SK-N-SH (cell line): ENCODE measurements around the gene DPEP2NB. TPM values are rescaled to one million over a fixed set of nuclear protein-coding genes. Genes with fewer than 3 reads are reported as not detected.

Experiments used
- CTCF ChIA-PET: fragments of 300-600, 350-600 bp; formaldehyde crosslinking; extraction: SDS; loops from one replicate; lab custom pipeline; 2021; lab: Yijun Ruan, JAX
- POLR2A ChIA-PET: fragments of 350-600 bp; sonication (Branson Sonifier 250); formaldehyde crosslinking; extraction: SDS; loops from one replicate; lab custom pipeline; 2020; ENCODE audit warnings: antibody characterized with exemption, inconsistent platforms; lab: Yijun Ruan, JAX
- DNase-seq: peaks from one replicate; pipeline ENCODE4 v3.0.0; 2012
- H2AFZ ChIP-seq: fragments of 200-600 bp; sonication (generic); 2 replicates; pipeline ENCODE4 v1.8.1; 2016; ENCODE audit warnings: antibody characterized with exemption, mild to moderate bottlenecking, low read depth
- H3F3A ChIP-seq: fragments of 200-600 bp; sonication (generic); replicated peaks from 2 replicates; pipeline ENCODE3; 2016; ENCODE audit warnings: antibody characterized with exemption, mild to moderate bottlenecking; ENCODE audit not compliant: insufficient read depth
- H3K27ac ChIP-seq, 2 experiments: fragments of 200-500 bp in 1 of 2; fragments of 200-600 bp in 1 of 2; sonication (Bioruptor generic) in 1 of 2; sonication (generic), shearing (Covaris generic) in 1 of 2; 2 replicates each; pipeline versions ENCODE4 v1.5.1 to v1.6.1; 2014 to 2016; ENCODE audit warnings: low read depth in 2 of 2, inconsistent platforms in 1 of 2, low read length in 1 of 2, mild to moderate bottlenecking in 1 of 2, mixed read lengths in 1 of 2
- H3K27me3 ChIP-seq: fragments of 200-600 bp; sonication (generic), shearing (Covaris generic); 2 replicates; pipeline ENCODE4 v1.6.1; 2016; ENCODE audit warnings: mixed run types; ENCODE audit not compliant: insufficient read depth
- H3K36me3 ChIP-seq, 2 experiments: fragments of 200-500 bp in 1 of 2; fragments of 200-600 bp in 1 of 2; sonication (Bioruptor generic) in 1 of 2; sonication (generic) in 1 of 2; replicated peaks in 1 of 2; 2 replicates each; pipeline versions ENCODE3 to v1.5.1; 2014 to 2016; ENCODE audit warnings: low read length in 1 of 2, mild to moderate bottlenecking in 1 of 2; ENCODE audit not compliant: insufficient read depth in 2 of 2, control insufficient read depth in 1 of 2
- H3K4me1 ChIP-seq, 2 experiments: fragments of 200-500 bp in 1 of 2; fragments of 200-600 bp in 1 of 2; sonication (Bioruptor generic) in 1 of 2; sonication (generic), shearing (Covaris generic) in 1 of 2; 2 replicates each; pipeline versions ENCODE4 v1.5.1 to v1.6.1; 2014 to 2016; ENCODE audit warnings: low read depth in 1 of 2, low read length in 1 of 2, mixed run types in 1 of 2; ENCODE audit not compliant: insufficient read depth in 2 of 2, control insufficient read depth in 1 of 2
- H3K4me2 ChIP-seq: fragments of 200-600 bp; sonication (generic), shearing (Covaris generic); 2 replicates; pipeline ENCODE4 v1.6.1; 2017; ENCODE audit warnings: mixed run types
- H3K4me3 ChIP-seq, 2 experiments: fragments of 200-500 bp in 1 of 2; fragments of 200-600 bp in 1 of 2; sonication (Bioruptor generic) in 1 of 2; sonication (generic), shearing (Covaris generic) in 1 of 2; 2 replicates each; pipeline versions ENCODE4 v1.5.1 to v1.8.1; 2014 to 2016; ENCODE audit warnings: low read depth in 2 of 2, inconsistent platforms in 1 of 2, low read length in 1 of 2, mild to moderate bottlenecking in 1 of 2, mixed read lengths in 1 of 2, moderate library complexity in 1 of 2
- H3K79me2 ChIP-seq: fragments of 200-600 bp; sonication (generic); 2 replicates; pipeline ENCODE4 v1.8.1; 2017; ENCODE audit warnings: mild to moderate bottlenecking; ENCODE audit not compliant: insufficient read depth
- H3K9ac ChIP-seq: fragments of 200-600 bp; sonication (generic); 2 replicates; pipeline ENCODE4 v1.6.1; 2017; ENCODE audit warnings: mixed run types
- H3K9me2 ChIP-seq: fragments of 200-600 bp; sonication (generic); 2 replicates; pipeline ENCODE4 v1.6.1; 2017; ENCODE audit warnings: mixed run types
- H3K9me3 ChIP-seq: fragments of 200-600 bp; sonication (generic); 2 replicates; pipeline ENCODE4 v1.6.1; 2017; ENCODE audit warnings: mixed run types, mild to moderate bottlenecking, moderate library complexity
- H4K20me1 ChIP-seq: fragments of 200-600 bp; sonication (generic); 2 replicates; pipeline ENCODE4 v1.6.1; 2017; ENCODE audit warnings: mild to moderate bottlenecking, mixed run types; ENCODE audit not compliant: insufficient read depth
- FOXJ3 ChIP-seq: sonication (generic); formaldehyde crosslinking; IDR thresholded peaks from 2 replicates; pipeline ENCODE4 v1.5.1; 2020; ENCODE audit warnings: mild to moderate bottlenecking, missing genetic modification reagents
- FOXM1 ChIP-seq: IDR thresholded peaks from 2 replicates; pipeline ENCODE4 v1.4.0; 2012; ENCODE audit warnings: low read depth, mild to moderate bottlenecking
- JUND ChIP-seq: IDR thresholded peaks from 2 replicates; pipeline ENCODE4 v1.4.0; 2012
- MEF2A ChIP-seq: IDR thresholded peaks from 2 replicates; pipeline ENCODE4 v1.4.0; 2012; ENCODE audit warnings: low read depth, borderline replicate concordance
- NRF1 ChIP-seq: IDR thresholded peaks from 2 replicates; pipeline ENCODE4 v1.6.1; 2012; ENCODE audit warnings: low read depth, mild to moderate bottlenecking, low read length
- WGBS: methylation state at CpG from one replicate; pipeline ENCODE4 v1.1.6; 2017; ENCODE audit warnings: low lambda C conversion rate; 5-methylcytosine and 5-hydroxymethylcytosine counted together
- polyA plus RNA-seq, 3 experiments: library from polyadenylated mRNA; depleted of rRNA; stranded (reverse); fragments of >200 nt; gene quantifications; 2 replicates each; pipeline ENCODE4 v1.2.3, GENCODE V29; 2012
- TF ChIP-seq, protein P1 (sequence below): IDR thresholded peaks from 2 replicates; pipeline ENCODE4; 2012
- TF ChIP-seq, protein P2 (sequence below): fragments of 150-350 bp; IDR thresholded peaks from 2 replicates; pipeline ENCODE4 v1.6.1; 2016; ENCODE audit warnings: mild to moderate bottlenecking, low read depth, low read length
- TF ChIP-seq, protein P3 (sequence below): IDR thresholded peaks from 2 replicates; pipeline ENCODE4 v1.6.1; 2012; ENCODE audit warnings: mild to moderate bottlenecking, low read depth, low read length, moderate library complexity
- TF ChIP-seq, protein P4 (sequence below): IDR thresholded peaks from 2 replicates; pipeline ENCODE4 v1.4.0; 2012; ENCODE audit warnings: low read depth, borderline replicate concordance
- TF ChIP-seq, protein P5 (sequence below): fragments of 150-350 bp; IDR thresholded peaks from 2 replicates; pipeline ENCODE4 v1.6.1; 2017; ENCODE audit warnings: antibody characterized with exemption, low read length, low read depth, borderline replicate concordance
- TF ChIP-seq, protein P6 (sequence below): IDR thresholded peaks from 2 replicates; pipeline ENCODE4 v1.4.0; 2012; ENCODE audit warnings: low read depth, borderline replicate concordance

Gene DPEP2NB
- polyA plus RNA-seq, 1 of the 3 experiments (the other 2 are of a cell fraction), result not detected

DNA sequence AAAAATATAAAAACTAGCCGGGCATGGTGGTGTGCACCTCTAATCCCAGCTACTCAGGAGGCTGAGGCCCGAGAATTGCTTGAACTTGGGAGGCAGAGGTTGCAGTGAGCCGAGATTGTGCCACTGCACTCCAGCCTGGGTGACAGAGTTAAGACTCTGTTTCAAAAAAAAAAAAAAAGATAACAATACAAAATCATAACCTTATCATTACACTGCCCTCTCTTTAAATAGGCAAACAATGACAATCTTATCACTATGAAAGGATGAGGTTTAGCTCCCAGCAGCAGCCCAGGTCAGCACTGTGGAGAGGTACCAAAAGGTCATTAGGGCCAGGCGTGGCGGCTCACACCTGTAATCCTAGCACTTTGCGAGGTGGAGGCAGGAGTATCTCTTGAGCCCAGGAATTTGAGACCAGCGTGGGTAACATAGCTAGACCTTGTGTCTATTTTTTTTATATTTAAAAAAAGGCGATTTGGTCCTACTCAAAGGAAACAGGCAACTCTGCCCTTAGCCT is 3.5 kb upstream of the DPEP2NB start:
- H3K27ac ChIP-seq, result no peak overlapping the region
- H3F3A ChIP-seq, result no peaks in the 10 kb centered on the region
- no peak overlapping the region for H2AFZ ChIP-seq
- peaks cover 32% of the 10 kb centered on the region for H3K79me2 ChIP-seq
- no peak for DNase-seq
- 75% methylated on average over 8 of the region's 8 CpGs for WGBS
- H3K27me3 ChIP-seq, result no peaks in the 10 kb centered on the region
- ChIA-PET CTCF (no interaction called here), POLR2A (no interaction called here)
- H3K36me3 ChIP-seq, result peaks cover 6% of the 10 kb centered on the region in 2 experiments
- H4K20me1 ChIP-seq, result no peaks in the 10 kb centered on the region
- peaks cover 7 to 12% of the 10 kb centered on the region in 2 experiments; a peak in 2 of 4 replicates for H3K4me1 ChIP-seq
- TF ChIP-seq, protein P1, sequence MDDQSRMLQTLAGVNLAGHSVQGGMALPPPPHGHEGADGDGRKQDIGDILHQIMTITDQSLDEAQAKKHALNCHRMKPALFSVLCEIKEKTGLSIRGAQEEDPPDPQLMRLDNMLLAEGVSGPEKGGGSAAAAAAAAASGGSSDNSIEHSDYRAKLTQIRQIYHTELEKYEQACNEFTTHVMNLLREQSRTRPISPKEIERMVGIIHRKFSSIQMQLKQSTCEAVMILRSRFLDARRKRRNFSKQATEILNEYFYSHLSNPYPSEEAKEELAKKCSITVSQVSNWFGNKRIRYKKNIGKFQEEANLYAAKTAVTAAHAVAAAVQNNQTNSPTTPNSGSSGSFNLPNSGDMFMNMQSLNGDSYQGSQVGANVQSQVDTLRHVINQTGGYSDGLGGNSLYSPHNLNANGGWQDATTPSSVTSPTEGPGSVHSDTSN, result no peak
- TF ChIP-seq, protein P2, sequence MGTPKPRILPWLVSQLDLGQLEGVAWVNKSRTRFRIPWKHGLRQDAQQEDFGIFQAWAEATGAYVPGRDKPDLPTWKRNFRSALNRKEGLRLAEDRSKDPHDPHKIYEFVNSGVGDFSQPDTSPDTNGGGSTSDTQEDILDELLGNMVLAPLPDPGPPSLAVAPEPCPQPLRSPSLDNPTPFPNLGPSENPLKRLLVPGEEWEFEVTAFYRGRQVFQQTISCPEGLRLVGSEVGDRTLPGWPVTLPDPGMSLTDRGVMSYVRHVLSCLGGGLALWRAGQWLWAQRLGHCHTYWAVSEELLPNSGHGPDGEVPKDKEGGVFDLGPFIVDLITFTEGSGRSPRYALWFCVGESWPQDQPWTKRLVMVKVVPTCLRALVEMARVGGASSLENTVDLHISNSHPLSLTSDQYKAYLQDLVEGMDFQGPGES, result no peak
- no peak overlapping the region for H3K4me3 ChIP-seq
- H3K9ac ChIP-seq, result no peak overlapping the region
- no peaks in the 10 kb centered on the region for H3K9me2 ChIP-seq
- no peak overlapping the region for H3K4me2 ChIP-seq
- no peaks in the 10 kb centered on the region for H3K9me3 ChIP-seq

DNA sequence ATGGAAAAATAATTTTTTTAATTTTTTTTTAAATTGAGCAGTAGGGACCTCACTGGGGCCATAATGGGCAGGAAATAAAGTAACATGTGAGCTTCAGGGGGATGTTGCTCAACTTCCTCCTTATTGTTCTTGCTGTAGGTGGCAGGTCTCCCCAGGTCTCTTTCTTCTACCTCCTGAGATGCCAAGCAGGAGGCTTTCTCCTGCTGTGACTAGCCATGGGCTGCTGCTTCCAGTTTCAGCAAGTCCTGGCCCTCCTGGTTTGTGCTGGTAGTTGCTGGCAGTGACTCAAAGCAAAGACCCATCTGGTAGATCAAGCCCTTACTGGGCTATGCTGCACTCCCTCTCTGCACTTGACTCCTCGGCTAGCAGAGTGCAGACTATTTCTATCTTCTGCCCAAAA is 2.3 kb downstream of the DPEP2NB start:
- Histone ChIP-seq H2AFZ (no peak overlapping the region), H3K4me1 (no peaks in the 10 kb centered on the region), H3K79me2 (no peaks in the 10 kb centered on the region), H3F3A (no peaks in the 10 kb centered on the region), H3K9me2 (no peaks in the 10 kb centered on the region), H3K36me3 (no peaks in the 10 kb centered on the region), H3K27ac (no peak overlapping the region), H3K27me3 (no peaks in the 10 kb centered on the region), H3K4me2 (no peak overlapping the region), H3K4me3 (no peak overlapping the region), H3K9ac (no peak overlapping the region), H4K20me1 (no peaks in the 10 kb centered on the region), H3K9me3 (no peaks in the 10 kb centered on the region)
- CTCF ChIA-PET, result interaction anchor here (0.9 to 1.3 kb wide), 2 partner anchors 197 to 215 kb away, joined by 3 to 4 read pairs; no protein-coding TSS in a partner anchor
- no peak for DNase-seq
- TF ChIP-seq, protein P3, sequence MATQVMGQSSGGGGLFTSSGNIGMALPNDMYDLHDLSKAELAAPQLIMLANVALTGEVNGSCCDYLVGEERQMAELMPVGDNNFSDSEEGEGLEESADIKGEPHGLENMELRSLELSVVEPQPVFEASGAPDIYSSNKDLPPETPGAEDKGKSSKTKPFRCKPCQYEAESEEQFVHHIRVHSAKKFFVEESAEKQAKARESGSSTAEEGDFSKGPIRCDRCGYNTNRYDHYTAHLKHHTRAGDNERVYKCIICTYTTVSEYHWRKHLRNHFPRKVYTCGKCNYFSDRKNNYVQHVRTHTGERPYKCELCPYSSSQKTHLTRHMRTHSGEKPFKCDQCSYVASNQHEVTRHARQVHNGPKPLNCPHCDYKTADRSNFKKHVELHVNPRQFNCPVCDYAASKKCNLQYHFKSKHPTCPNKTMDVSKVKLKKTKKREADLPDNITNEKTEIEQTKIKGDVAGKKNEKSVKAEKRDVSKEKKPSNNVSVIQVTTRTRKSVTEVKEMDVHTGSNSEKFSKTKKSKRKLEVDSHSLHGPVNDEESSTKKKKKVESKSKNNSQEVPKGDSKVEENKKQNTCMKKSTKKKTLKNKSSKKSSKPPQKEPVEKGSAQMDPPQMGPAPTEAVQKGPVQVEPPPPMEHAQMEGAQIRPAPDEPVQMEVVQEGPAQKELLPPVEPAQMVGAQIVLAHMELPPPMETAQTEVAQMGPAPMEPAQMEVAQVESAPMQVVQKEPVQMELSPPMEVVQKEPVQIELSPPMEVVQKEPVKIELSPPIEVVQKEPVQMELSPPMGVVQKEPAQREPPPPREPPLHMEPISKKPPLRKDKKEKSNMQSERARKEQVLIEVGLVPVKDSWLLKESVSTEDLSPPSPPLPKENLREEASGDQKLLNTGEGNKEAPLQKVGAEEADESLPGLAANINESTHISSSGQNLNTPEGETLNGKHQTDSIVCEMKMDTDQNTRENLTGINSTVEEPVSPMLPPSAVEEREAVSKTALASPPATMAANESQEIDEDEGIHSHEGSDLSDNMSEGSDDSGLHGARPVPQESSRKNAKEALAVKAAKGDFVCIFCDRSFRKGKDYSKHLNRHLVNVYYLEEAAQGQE, result no peak
- TF ChIP-seq, protein P4, sequence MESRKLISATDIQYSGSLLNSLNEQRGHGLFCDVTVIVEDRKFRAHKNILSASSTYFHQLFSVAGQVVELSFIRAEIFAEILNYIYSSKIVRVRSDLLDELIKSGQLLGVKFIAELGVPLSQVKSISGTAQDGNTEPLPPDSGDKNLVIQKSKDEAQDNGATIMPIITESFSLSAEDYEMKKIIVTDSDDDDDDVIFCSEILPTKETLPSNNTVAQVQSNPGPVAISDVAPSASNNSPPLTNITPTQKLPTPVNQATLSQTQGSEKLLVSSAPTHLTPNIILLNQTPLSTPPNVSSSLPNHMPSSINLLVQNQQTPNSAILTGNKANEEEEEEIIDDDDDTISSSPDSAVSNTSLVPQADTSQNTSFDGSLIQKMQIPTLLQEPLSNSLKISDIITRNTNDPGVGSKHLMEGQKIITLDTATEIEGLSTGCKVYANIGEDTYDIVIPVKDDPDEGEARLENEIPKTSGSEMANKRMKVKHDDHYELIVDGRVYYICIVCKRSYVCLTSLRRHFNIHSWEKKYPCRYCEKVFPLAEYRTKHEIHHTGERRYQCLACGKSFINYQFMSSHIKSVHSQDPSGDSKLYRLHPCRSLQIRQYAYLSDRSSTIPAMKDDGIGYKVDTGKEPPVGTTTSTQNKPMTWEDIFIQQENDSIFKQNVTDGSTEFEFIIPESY, result no peak
- TF ChIP-seq JUND (no peak), MEF2A (no peak), FOXM1 (no peak), FOXJ3 (CRISPR knock-in tag) (no peak), NRF1 (no peak)
- TF ChIP-seq, protein P5, sequence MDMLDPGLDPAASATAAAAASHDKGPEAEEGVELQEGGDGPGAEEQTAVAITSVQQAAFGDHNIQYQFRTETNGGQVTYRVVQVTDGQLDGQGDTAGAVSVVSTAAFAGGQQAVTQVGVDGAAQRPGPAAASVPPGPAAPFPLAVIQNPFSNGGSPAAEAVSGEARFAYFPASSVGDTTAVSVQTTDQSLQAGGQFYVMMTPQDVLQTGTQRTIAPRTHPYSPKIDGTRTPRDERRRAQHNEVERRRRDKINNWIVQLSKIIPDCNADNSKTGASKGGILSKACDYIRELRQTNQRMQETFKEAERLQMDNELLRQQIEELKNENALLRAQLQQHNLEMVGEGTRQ, result no peak
- TF ChIP-seq, protein P2, result no peak
- TF ChIP-seq, protein P1, result no peak
- TF ChIP-seq, protein P6, sequence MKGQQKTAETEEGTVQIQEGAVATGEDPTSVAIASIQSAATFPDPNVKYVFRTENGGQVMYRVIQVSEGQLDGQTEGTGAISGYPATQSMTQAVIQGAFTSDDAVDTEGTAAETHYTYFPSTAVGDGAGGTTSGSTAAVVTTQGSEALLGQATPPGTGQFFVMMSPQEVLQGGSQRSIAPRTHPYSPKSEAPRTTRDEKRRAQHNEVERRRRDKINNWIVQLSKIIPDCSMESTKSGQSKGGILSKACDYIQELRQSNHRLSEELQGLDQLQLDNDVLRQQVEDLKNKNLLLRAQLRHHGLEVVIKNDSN, result no peak
- WGBS, result 33% methylated on average over 1 of the region's 1 CpG
- POLR2A ChIA-PET, result interaction anchor here (0.6 kb wide), 1 partner anchor 57 kb away, joined by 7 read pairs; no protein-coding TSS in a partner anchor
